GM13977 (cell line): Measurements from ENCODE around the gene ELOVL7.
"Not testable (repeated sequence)": the region's sequence is repeated elsewhere in the genome, so short reads cannot be mapped to it uniquely, and the experiment has no call there.

Experiments
- DNase-seq: peaks from one replicate; pipeline ENCODE4 v3.0.0; 2012; ENCODE audit warnings: low spot score
- in situ Hi-C: fragments of 300-500 bp; cut with MboI; formaldehyde crosslinking; loops from one replicate; pipeline ENCODE4 v1.12.0; 2022; ENCODE audit warnings: low sequenced_read_pairs, low pct_unique_long_range_greater_than_20kb, mixed read lengths, inconsistent platforms; ENCODE audit not compliant: unreplicated experiment
- TF ChIP-seq, protein P1 (sequence below): IDR thresholded peaks from 2 replicates; pipeline ENCODE4 v1.5.1; 2012; ENCODE audit warnings: mild to moderate bottlenecking, control low read depth; ENCODE audit not compliant: insufficient read depth; ENCODE audit errors: extremely low read depth, missing control alignments

Gene ELOVL7

DNA sequence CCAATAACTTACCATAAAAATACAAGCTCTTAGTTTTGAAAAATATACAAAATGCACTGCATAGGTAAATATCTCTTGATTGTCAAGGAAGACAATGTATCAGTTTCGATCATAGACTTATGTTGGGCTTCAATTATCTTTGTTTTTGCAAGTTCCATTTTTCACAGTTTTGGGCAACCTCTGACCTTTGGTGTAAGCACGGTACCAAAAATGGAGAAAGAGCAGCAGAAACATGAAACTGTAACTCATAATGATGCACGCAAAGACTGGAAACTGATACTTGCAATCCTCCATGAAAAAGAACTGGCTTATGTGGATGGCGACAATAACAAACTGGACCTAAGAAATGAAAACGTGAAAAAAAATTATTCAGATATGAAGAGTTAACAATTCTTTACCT, 89.6 kb downstream of the ELOVL7 start:
- TF ChIP-seq, protein P1, sequence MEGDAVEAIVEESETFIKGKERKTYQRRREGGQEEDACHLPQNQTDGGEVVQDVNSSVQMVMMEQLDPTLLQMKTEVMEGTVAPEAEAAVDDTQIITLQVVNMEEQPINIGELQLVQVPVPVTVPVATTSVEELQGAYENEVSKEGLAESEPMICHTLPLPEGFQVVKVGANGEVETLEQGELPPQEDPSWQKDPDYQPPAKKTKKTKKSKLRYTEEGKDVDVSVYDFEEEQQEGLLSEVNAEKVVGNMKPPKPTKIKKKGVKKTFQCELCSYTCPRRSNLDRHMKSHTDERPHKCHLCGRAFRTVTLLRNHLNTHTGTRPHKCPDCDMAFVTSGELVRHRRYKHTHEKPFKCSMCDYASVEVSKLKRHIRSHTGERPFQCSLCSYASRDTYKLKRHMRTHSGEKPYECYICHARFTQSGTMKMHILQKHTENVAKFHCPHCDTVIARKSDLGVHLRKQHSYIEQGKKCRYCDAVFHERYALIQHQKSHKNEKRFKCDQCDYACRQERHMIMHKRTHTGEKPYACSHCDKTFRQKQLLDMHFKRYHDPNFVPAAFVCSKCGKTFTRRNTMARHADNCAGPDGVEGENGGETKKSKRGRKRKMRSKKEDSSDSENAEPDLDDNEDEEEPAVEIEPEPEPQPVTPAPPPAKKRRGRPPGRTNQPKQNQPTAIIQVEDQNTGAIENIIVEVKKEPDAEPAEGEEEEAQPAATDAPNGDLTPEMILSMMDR = no peak
- DNase-seq = no peak
- in situ Hi-C loops = no loop called here

DNA sequence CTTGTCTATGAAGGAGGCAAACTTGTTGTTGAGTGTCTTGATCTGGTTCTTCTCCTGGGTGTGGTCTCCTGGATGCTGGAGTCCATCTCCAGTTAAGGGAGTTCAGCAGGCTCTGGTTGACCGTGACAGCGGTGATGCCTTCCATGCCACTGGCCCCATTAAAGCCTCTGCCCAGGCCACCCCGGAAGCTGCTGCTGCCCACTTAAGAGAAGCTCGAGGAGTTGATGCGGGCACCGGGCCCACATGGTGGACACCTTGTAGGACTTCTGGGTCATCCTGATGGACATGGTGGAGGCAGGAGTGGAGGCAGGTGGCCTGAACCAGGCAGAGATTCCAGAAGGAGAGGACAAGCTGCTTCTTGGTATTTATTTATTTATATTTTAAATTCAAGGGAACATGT, 99.4 kb downstream of the ELOVL7 start:
- DNase-seq = no peak
- TF ChIP-seq, protein P1 = no peak
- in situ Hi-C loops = no loop called here

DNA sequence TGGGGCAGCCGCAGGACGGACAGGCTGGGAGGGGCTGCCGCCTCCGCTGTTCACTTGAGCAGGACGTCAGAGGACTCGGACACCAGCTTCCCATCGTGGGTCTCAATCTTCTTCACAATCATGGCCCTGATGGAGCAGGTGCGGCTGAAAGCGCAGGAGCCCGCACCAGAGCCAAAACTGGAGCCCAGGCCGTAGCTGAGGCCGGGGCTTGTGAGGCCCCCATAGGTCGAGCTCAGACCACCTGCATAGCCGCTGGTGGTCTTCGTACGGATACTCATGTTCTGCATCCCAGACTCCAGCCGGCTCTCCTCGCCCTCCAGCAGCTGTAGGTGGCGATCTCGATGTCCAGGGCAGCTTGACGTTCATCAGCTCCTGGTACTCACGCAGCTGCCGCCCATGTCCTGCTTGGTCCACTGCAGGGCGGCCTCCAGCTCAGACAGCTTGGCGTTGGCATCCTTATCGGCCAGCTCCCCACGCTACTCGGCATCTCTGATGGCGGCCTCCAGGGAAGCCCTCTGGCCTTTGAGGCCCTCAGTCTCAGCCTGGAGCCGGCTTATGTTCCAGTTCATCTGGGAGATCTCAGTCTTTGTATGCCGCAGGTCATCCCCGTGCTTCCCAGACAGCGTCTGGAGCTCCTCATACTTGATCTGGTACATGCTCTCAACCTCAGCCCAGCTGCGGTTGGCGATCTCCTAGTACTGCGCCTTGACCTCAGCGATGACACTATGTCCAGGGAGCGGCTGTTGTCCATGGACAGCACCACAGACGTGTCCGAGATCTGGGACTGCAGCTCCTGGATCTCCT, 100.4 kb downstream of the ELOVL7 start:
- in situ Hi-C loops = no loop called here
- TF ChIP-seq, protein P1 = no peak

DNA sequence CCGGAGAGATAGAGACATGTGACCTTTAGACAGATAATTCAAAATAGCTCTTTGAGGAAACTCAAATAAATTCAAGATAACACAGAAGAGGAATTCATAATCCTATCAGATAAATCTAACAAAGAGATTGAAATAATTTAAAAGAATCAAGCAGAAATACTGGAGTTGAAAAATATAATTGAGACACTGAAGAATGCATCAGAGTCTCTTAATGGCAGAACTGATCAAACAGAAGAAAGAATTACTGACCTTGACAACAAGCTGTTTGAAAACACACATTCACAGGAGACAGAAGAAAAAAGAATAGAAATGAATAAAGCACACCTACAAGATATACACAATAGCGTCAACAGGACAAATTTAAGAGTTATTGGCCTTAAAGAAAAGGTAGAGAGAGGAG, 103.7 kb downstream of the ELOVL7 start:
- in situ Hi-C loops = no loop called here
- TF ChIP-seq, protein P1 = no peak
- DNase-seq = no peak

More for the DNA sequence above, 100.4 kb downstream of the ELOVL7 start:
- no peak for DNase-seq

DNA sequence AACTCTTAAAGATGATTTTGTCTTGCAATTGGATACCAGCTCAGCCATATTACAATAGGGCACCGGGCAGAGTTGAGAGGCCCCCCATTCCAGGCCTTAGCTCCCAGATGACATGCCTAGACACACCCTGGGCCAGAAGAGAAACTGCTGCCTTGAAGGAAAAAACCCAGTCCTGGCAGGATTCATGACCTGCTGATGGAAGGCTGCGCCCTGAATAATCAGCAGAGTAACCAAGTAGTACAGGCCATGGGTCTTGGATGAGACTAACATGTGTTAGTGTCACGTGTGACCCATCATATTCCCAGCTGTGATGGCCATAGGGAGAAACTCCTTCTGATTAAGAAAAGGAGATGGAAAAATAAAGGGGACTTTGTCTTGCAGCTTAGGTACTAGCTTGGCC, 105.1 kb downstream of the ELOVL7 start:
- no peak for DNase-seq
- TF ChIP-seq, protein P1 = no peak
- in situ Hi-C loops = no loop called here

DNA sequence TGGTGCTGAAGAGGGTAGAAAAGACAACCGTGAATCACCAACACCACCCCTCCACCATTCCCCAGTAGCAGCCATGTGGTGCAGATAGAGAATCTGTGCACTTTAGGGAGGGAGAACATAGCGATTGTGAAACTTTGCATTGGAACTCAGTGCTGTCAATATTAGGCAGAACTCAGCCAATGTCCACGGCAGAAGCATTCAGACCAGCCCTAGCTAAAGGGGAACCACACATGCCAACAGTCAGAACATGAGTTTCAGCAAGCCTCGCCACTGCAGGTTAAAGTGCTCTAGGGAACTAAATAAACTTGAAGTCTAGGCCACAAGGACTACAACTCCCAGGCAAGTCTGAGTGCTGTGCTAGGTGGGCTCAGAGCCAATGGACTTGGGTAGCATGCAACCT, 105.6 kb downstream of the ELOVL7 start:
- in situ Hi-C loops = no loop called here
- no peak for DNase-seq
- TF ChIP-seq, protein P1 = no peak

DNA sequence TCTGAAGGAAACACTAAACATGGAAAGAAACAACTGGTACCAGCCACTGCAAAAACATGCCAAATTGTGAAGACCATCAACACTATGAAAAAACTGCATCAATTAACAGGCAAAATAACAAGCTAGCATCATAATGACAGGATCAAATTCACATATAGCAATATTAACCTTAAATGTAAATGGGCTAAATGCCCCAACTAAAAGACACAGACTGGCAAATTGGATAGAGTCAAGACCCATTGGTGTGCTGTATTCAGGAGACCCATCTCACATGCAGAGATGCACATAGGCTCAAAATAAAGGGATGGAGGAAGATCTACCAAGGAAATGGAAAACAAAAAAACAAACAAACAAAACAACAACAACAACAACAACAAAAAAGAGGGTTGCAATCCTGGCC, 113.2 kb downstream of the ELOVL7 start:
- in situ Hi-C loops, DNase-seq: not testable (repeated sequence)
